Breast epithelium (tissue), 4 donors: ENCODE data around the gene PCDH9. TPM values are rescaled to one million over a fixed set of nuclear protein-coding genes. Genes with fewer than 3 reads are reported as not detected.

Experiments used
- DNase-seq, 2 donors: peaks; one replicate each; pipeline ENCODE4 v3.0.0-alpha.2; 2019; ENCODE audit warnings: low spot score in 2 of 2
- H3K27ac ChIP-seq, 2 donors: fragments of 200-600 bp; sonication (generic) in 1 of 2; one replicate each; pipeline ENCODE4 v1.5.1; 2016 to 2019; ENCODE audit warnings: mild to moderate bottlenecking in 1 of 2
- H3K27me3 ChIP-seq, 2 donors: fragments of 200-600 bp; sonication (generic) in 1 of 2; one replicate each; pipeline versions ENCODE4 v1.5.1 to v1.6.0; 2017 to 2019; ENCODE audit warnings: control low read depth in 1 of 2, mild to moderate bottlenecking in 1 of 2
- H3K36me3 ChIP-seq: fragments of 200-600 bp; one replicate; pipeline ENCODE4 v1.5.1; 2019
- H3K4me1 ChIP-seq, 2 donors: fragments of 200-600 bp; sonication (generic); one replicate each; pipeline ENCODE4 v1.5.1; 2016 to 2019; ENCODE audit warnings: control low read depth in 1 of 2
- H3K4me3 ChIP-seq, 3 donors: fragments of 200-600 bp; sonication (generic); 1 replicate in 2 of 3; 2 replicates in 1 of 3; pipeline ENCODE4 v1.5.1; 2016 to 2019; ENCODE audit warnings: mild to moderate bottlenecking in 3 of 3, moderate library complexity in 2 of 3
- H3K9me3 ChIP-seq, 2 donors: fragments of 200-600 bp; sonication (generic) in 1 of 2; one replicate each; pipeline ENCODE4 v1.5.1; 2016 to 2019; ENCODE audit warnings: control low read depth in 1 of 2
- POLR2A ChIP-seq: fragments of 450-650 bp; IDR thresholded peaks from one replicate; pipeline ENCODE4 v1.6.1; 2016; ENCODE audit warnings: antibody characterized with exemption, mild to moderate bottlenecking, moderate library complexity
- POLR2AphosphoS5 ChIP-seq, 3 donors: sonication (generic); formaldehyde crosslinking; IDR thresholded peaks; one replicate each; pipeline ENCODE4 v1.6.1; 2017; ENCODE audit warnings: antibody characterized with exemption in 3 of 3
- intact Hi-C: fragments of 100-400 bp; cut with DNase I; formaldehyde crosslinking; loops from one replicate; pipeline ENCODE4 v1.15.1; 2023; ENCODE audit warnings: low total_unique reads
- total RNA-seq, 3 donors: library from RNA; depleted of rRNA; stranded (reverse); fragments of >200 nt; gene quantifications; one replicate each; pipeline ENCODE4 v1.1.0, GENCODE V29; 2016
- TF ChIP-seq, protein P1 (sequence below), 3 donors: fragments of 450-650 bp; IDR thresholded peaks; one replicate each; pipeline ENCODE4 v1.5.1; 2016 to 2017; ENCODE audit warnings: antibody characterized with exemption in 3 of 3, mild to moderate bottlenecking in 3 of 3, moderate library complexity in 3 of 3

The PCDH9 gene
- total RNA-seq, 3 donors from 2014 or later, result 0.98 to 26.7 (median 3.7) TPM

DNA sequence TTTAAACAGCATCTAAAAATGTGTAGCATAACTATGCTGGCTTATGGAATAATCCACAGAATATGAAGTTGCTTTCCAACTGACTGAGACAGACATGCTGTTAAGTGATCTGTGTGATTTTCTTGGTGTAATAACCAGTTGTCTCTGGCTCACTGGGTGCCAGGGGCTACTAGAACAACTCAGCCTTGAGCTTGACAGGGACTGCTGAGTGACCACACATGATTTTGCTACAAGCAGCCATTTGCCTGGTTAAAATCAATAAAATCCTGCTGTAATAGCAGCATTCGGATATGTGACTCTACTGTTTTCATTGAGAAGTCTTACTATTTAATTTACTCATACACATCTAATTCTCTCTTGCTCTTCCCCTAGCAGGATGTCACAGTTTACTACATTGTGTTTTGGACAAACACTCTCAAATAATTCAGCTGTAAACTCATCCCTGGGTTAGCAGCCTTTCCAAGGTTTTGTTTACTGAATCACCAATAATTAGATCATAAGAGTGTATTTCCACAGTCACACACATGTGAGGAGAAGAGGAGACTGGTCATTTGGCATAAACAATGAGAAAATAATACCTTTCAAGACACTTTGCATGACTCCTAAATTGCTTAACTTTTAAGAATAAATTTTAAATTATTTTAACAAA, 426.2 kb downstream of the PCDH9 start:
- Histone ChIP-seq H3K27me3 (no peaks in the 10 kb centered on the region), H3K27ac (no peak overlapping the region), H3K36me3 (no peaks in the 10 kb centered on the region), H3K9me3 (no peaks in the 10 kb centered on the region), H3K4me1 (no peaks in the 10 kb centered on the region), H3K4me3 (no peak overlapping the region)
- intact Hi-C loops, result no loop called here
- TF ChIP-seq POLR2A (no peak), POLR2AphosphoS5 (IDR thresholded peaks at IDR 0.05) (no peak)
- TF ChIP-seq, protein P1, sequence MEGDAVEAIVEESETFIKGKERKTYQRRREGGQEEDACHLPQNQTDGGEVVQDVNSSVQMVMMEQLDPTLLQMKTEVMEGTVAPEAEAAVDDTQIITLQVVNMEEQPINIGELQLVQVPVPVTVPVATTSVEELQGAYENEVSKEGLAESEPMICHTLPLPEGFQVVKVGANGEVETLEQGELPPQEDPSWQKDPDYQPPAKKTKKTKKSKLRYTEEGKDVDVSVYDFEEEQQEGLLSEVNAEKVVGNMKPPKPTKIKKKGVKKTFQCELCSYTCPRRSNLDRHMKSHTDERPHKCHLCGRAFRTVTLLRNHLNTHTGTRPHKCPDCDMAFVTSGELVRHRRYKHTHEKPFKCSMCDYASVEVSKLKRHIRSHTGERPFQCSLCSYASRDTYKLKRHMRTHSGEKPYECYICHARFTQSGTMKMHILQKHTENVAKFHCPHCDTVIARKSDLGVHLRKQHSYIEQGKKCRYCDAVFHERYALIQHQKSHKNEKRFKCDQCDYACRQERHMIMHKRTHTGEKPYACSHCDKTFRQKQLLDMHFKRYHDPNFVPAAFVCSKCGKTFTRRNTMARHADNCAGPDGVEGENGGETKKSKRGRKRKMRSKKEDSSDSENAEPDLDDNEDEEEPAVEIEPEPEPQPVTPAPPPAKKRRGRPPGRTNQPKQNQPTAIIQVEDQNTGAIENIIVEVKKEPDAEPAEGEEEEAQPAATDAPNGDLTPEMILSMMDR (IDR thresholded peaks at IDR 0.05), result no peak
- no peak for DNase-seq

DNA sequence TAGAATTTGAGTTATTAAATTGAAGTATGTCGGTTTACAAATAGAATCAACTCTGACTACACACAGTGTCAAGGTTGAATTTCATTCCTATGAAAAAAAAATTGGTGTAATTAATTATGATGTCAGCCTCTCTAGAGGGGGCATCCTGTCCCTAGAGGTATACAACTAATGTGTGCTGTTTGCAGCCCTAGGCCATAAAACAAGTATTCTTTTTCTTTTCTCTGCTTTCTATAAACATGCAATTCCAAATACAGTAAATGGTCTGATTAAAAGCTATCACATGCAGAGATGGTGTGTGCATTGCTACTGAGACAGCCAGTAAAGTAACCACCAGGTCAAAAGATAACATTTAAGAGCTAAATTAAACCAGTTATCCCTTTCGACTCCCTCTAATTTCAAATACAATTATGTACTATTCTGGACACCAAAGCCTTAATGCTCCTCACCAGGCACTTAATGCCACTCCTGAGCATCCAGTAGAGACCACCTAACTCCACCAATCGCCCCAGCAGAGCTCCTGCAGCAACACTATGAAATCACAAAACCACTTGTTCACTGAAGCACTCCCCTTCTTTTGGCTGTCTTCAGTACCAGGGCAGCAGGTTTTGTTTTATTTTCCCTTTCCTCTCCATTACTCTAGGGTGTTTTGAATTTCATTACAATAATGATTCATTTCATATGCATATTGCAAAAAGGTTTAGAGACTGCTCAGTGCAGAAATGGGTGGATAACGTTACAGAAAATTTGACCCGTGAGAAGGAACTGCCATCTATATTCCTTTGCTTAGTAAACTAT, 426.9 kb downstream of the PCDH9 start:
- H3K36me3 ChIP-seq, result no peaks in the 10 kb centered on the region
- H3K4me1 ChIP-seq, result no peaks in the 10 kb centered on the region
- no peak overlapping the region for H3K27ac ChIP-seq
- intact Hi-C loops, result no loop called here
- TF ChIP-seq, protein P1 (IDR thresholded peaks at IDR 0.05), result no peak
- TF ChIP-seq POLR2AphosphoS5 (IDR thresholded peaks at IDR 0.05), result no peak
- TF ChIP-seq POLR2A, result no peak
- DNase-seq, result no peak
- no peaks in the 10 kb centered on the region for H3K9me3 ChIP-seq
- no peak overlapping the region for H3K4me3 ChIP-seq
- H3K27me3 ChIP-seq, result no peaks in the 10 kb centered on the region

DNA sequence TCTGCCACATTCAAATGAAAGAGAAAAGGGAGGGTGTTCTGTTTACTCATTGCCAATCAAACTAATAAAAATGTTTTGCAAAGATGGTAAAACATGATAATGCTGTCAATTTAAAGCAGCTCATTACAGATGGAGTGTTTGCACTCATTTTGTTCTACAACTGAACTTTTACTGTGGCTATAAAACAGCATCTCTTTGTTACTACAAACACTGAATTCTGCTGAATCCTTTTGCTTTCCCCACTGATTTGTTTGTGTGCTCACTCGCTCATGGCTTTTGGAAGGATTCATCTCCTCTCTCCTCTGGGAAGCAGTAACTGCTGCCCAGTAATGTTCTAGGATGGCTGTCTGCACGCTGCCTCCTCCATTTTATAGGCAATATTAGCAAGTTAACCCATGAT, 434.5 kb downstream of the PCDH9 start:
- DNase-seq, result no peak
- Histone ChIP-seq H3K27ac (no peak overlapping the region), H3K9me3 (no peaks in the 10 kb centered on the region), H3K36me3 (no peaks in the 10 kb centered on the region), H3K27me3 (no peaks in the 10 kb centered on the region), H3K4me1 (no peaks in the 10 kb centered on the region), H3K4me3 (no peak overlapping the region)
- intact Hi-C loops, result no loop called here
- TF ChIP-seq, protein P1 (IDR thresholded peaks at IDR 0.05), result no peak
- TF ChIP-seq POLR2AphosphoS5 (IDR thresholded peaks at IDR 0.05) (no peak), POLR2A (no peak)

DNA sequence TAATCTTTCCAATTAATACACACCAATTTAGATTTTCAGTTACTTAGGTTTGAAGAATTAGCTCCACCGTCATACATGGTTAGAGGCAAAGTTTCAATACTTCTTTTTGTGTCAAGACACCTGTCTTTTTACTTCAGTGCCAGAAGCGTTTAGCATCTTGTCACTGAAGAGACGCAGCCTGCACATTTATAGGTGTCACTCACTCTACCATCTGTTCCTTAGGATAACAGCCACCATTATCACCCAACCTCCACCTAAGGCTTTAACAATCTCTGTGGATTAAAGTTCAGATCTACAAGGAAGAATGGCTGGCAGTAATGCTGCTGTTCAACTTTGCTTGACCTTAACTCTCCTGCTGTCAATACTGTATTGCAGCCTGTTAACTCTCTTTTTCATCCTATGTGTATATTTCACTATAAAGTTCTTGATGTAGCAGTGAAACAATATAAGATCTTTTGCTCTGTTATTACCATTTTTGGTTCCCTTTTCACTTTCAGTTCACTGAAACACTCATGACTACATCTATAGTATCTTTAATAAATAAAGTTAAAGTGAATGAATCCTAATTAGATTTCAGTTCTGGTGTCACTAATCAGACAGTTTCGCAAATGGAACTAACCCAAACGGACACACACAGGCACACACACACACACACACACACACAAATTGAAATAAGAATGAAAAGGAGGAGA, 435.6 kb downstream of the PCDH9 start:
- TF ChIP-seq, protein P1 (IDR thresholded peaks at IDR 0.05), result no peak
- TF ChIP-seq POLR2AphosphoS5 (IDR thresholded peaks at IDR 0.05) (no peak), POLR2A (no peak)
- Histone ChIP-seq H3K27me3 (no peaks in the 10 kb centered on the region), H3K4me1 (no peaks in the 10 kb centered on the region), H3K27ac (no peak overlapping the region), H3K36me3 (no peaks in the 10 kb centered on the region), H3K9me3 (no peaks in the 10 kb centered on the region), H3K4me3 (no peak overlapping the region)
- DNase-seq, result no peak
- intact Hi-C loops, result no loop called here

DNA sequence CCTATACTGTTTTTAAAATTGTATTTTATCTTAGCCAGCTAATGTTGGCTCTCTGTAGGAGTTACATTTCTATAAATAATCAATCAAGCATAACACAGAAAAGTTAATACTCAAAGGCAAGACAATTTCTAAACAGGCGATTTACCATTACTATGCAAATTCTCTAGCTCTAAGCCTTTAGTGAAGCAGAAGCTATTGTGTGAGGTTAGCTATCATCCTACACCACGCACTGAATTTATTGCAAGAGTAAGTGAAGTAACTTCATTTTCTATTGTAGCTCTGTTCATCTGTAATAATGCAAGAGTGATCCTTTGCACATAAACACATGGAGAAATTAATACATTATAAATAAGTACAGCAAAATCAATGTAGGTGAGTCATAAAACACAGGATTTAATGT, 439.3 kb downstream of the PCDH9 start:
- no peak for TF ChIP-seq POLR2A
- TF ChIP-seq, protein P1 (IDR thresholded peaks at IDR 0.05), result no peak
- no peak for TF ChIP-seq POLR2AphosphoS5 (IDR thresholded peaks at IDR 0.05)
- Histone ChIP-seq H3K36me3 (no peaks in the 10 kb centered on the region), H3K27me3 (no peaks in the 10 kb centered on the region), H3K4me1 (no peaks in the 10 kb centered on the region), H3K4me3 (no peak overlapping the region), H3K27ac (no peak overlapping the region), H3K9me3 (no peaks in the 10 kb centered on the region)
- no peak for DNase-seq
- intact Hi-C loops, result no loop called here
